ENCODE results near the gene TBC1D16.
"Not testable (repeated sequence)": the region's sequence is repeated elsewhere in the genome, so short reads cannot be mapped to it uniquely, and the experiment has no call there.

TBC1D16 gene

DNA sequence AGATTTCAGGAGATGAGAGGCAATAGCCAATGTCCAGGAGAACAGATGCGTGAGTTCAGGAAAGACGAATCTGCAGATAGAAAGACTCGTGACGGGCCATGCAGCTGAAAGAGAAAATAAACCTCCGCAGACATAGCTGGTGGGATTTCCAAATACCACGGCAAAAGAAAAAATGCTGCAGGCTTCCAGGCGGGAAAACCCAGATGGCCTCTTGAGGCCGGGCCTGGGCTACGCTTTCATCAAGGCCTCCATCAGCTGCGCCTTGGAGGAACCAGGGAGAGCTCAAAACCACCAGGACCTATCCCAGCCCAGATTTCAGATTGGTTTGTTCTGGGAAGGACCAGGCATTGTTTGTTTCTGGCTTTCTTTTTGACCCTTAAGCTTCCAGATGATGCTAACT lies 17.4 kb upstream of the TBC1D16 start:
- no peak for DNase-seq (ENCODE audit: low read depth)

- no peak for DNase-seq (ENCODE audit: low read depth)
Measured at GRCh38 chr17:80051681-80052080, 16.0 kb upstream of the TBC1D16 start.

GRCh38 chr17:80050706-80051105 lies 15.0 kb upstream of the TBC1D16 start:
- DNase-seq (ENCODE audit: low read depth), result no peak

DNA sequence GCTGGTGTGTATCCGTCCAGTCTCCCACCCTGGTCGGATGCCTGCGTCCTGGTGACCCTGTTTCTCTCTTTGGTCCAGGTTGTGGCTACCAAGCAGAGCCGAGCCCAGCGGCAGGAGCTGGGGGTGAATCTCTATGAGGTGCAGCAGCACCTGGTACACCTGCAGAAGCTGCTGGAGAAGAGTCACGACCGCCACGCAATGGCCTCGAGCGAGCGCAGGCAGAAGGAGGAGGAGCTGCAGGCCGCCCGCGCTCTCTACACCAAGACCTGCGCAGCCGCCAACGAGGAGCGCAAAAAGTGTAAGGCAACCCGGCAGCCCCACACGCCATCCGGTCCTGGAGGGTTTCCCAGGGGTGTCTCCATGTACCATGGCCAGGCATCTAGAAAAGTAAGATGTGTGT lies 14.3 kb upstream of the TBC1D16 start:
- no peak for DNase-seq (ENCODE audit: low read depth)

- DNase-seq (ENCODE audit: low read depth), result no peak
Measured at GRCh38 chr17:80047176-80047575, 11.5 kb upstream of the TBC1D16 start.

- DNase-seq (ENCODE audit: low read depth), result not testable (repeated sequence)
Measured at GRCh38 chr17:80046709-80047108, 11.0 kb upstream of the TBC1D16 start.

- DNase-seq (ENCODE audit: low read depth), result no peak
Measured at GRCh38 chr17:80045703-80046102, 10.0 kb upstream of the TBC1D16 start.

- DNase-seq (ENCODE audit: low read depth), result no peak
Measured at GRCh38 chr17:80043963-80044362, 8.3 kb upstream of the TBC1D16 start.

DNA sequence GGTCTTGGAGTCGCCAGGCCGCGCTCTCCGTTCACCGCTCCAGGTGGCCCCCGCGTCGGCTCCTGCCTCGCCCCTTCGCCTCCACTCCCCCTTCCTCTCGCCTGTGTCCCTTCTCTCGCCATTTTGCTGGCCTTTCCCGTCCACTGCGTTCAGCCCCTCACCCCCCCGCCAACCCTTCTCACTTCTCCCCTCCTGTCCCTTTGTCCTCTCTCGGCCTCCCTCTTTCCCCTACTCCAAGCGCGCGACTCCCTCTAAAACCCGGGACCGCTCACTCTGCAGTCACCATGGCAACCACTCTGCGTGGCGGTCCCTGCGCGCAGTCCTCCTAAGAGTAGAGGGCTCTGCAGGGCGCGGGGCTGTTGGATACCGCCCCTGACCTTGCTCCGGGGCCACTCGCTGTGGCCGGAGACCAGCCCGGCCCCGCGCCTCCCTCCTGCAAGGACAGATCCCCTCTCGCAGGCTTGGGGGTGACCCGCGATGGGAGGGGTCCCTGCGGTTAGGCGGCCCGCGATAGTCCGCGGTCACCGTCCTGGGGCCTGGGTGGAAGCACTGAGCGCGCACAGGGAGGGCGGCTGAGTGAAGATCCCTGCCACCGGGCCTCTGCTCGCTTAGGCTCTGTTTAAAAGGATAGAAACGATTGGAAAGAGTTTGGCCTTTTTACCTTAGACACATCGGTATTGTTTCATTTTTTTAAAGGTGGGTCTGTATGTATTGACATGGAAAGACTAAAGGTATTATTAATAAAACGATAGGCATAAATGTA lies 1.2 kb upstream of the TBC1D16 start:
- DNase-seq (ENCODE audit: low read depth), result no peak

DNA sequence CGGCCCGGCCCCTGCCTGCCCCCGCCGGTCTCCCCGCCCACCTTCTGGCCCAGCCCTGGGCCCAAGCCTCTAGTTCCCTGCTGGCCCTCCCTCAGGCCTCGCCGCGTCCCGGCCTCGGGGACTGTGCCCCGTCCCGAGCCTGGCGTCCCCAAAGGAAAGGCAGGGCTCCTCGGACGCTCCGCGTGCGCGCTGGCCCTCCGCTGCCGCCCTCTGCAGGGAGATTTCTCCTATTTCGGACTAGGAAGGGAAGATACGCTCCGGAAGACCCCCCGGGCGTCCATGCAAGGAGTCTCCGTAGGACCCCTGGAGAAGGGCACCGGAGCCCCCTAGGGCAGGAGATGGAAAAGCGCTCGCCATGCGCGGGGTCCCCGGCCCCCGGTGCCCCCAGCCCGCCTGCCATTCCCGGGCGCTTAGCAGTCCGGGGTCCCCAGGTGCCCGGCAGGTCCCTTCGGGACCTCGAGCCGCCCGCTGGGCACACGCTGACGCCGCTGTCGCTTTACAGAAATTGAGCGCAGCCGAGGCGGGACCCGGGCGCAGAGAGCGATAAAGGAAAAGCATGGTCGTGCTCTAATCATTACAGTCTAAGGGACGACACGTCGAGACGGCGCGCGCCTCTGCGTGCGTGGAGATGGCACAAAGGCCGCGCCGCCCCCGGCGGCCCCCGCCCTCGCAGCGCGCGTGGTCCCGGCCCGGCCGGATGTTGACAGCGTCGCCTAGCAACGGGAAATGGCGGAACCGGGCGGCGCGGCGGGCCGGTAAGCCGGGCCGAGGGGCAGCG lies 454 bp upstream of the TBC1D16 start, which contains the start of gene CCDC40:
TSS of gene CCDC40 (plus strand) at position 706 of the 778 bp plus-strand sequence. CDS start at position 727, 21 bp downstream.
- DNase-seq (ENCODE audit: low read depth), result peak; percentile 35

GRCh38 chr17:80034791-80035686 lies 633 bp downstream of the TBC1D16 start:
- no peak for DNase-seq (ENCODE audit: low read depth)

DNA sequence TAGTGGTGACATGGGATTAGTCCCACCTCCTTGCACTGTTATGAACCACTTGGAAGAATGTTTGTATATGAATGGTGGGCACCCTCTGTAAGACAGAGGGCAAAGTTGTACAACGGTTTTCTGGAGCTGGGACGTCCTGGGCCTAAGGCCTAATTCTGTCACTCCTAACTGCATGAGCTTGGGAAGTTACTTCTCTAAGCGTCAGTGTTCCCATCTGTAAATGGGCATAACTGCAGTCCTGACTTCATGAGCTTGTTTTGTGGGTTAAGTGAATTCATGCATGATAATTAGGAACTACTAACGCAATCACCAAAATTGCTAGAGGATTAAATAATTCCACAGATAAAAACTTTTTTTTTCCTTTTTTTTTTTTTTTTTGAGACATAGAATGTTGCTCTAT lies 1.8 kb downstream of the TBC1D16 start:
- DNase-seq (ENCODE audit: low read depth), result no peak

DNA sequence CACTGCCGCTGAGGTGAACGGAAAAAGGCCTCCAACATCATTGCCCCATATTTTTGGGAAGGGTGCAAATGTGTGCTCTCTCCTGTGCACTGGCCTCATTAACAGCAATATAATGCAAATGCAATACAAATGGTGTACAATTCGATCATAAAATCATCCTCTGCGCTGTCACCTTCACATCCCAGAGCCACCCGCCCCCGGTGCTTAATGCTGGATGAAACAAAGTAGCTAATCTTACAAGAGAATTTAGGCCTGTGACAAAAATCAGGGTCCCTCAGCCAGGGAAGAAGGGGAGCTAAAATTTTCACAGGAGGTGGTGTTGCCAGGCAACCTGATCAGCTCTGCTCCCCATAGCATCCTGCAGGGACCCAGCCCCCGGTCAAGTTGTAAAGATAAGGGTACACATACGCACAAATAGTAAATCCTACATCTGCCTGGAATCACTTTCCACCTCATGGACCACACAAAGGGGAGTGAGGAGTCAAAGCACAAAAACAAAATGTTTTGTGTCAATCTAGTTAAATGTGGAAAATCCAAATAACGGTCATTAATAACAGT lies 3.0 kb downstream of the TBC1D16 start:
- DNase-seq (ENCODE audit: low read depth), result no peak

DNA sequence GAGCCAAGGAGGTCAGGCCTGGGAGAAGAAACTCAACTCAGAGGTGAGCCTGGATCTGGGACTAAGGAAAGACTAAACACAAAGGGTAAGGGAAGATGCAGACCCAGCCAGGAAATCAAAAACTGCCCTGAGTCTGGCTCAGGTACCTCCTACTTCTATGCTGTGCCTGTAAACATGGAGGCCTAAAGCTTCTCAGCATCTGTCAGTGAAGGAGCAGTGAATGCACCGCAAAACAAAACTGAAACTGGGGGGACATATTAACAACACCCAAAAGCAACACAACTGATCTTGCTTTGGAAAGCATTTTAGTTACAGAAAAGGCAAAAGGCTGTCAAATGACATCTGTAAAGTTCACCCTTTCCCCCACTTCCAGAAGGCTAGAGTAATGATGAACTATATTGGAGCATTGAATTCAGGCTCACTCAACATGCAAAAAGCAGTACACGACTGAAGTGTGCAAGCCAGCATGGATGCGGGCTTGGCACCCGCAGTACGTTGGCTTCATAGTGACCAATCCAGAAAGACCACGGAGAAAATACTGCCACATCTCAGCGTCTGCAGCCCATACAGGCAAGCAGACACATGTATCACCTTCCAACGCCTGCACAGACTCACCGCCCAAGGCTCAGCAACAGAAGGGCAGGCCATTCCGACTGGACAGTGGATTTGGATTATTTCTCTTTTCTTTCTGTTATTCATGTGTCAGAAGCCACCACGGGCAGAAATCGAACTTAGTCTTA lies 3.8 kb downstream of the TBC1D16 start:
- DNase-seq (ENCODE audit: low read depth), result no peak

GRCh38 chr17:80030730-80031410 lies 4.8 kb downstream of the TBC1D16 start:
- no peak for DNase-seq (ENCODE audit: low read depth)

GRCh38 chr17:80029258-80029974 lies 6.3 kb downstream of the TBC1D16 start:
- no peak for DNase-seq (ENCODE audit: low read depth)

DNA sequence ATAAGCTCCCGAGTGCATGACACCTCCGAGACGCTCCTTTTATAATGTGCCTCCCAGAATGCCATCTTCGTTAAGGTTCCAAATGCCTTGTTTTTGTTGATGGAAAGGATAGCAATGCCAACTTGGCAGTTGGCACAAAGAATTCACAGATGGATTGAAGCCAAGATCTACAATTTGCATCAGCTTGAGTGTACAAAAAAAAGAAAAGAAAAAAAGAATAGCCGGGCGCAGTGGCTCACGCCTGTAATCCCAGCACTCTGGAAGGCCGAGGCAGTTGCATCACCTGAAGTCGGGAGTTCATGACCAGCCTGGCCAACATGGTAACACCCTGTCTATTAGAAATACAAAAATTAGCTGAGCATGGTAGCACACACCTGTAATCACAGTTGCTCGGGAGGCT lies 7.6 kb downstream of the TBC1D16 start:
- DNase-seq (ENCODE audit: low read depth), result no peak

GRCh38 chr17:80027043-80027435 lies 8.6 kb downstream of the TBC1D16 start:
- no peak for DNase-seq (ENCODE audit: low read depth)

- DNase-seq (ENCODE audit: low read depth), result no peak
Measured at GRCh38 chr17:80026359-80027042, 9.2 kb downstream of the TBC1D16 start.
